ENCODE measurements around the gene KRTAP5-8. TPM values are rescaled to one million over a fixed set of nuclear protein-coding genes. Genes with fewer than 3 reads are reported as not detected.
A peak's percentile ranks its signal among the peaks of the same experiment; 100 is the strongest.
"Not testable (repeated sequence)": the region's sequence is repeated elsewhere in the genome, so short reads cannot be mapped to it uniquely, and the experiment has no call there.

Gene KRTAP5-8
- total RNA-seq, 2 donors from 2014 or later = 0.35 TPM; not detected in 1

GRCh38 chr11:71581826-71582225, 44.0 kb downstream of the KRTAP5-8 start:
- Histone ChIP-seq H3K36me3 (no peaks in the 10 kb centered on the region), H3K4me1 (no peaks in the 10 kb centered on the region), H3K9me3 (no peaks in the 10 kb centered on the region), H3K27me3 (no peaks in the 10 kb centered on the region), H3K4me3 (no peak overlapping the region), H3K27ac (no peak overlapping the region), H3K9ac (ENCODE audit: low read depth in 2 of 2, low read length in 2 of 2) (no peak overlapping the region)
- TF ChIP-seq, protein P1, sequence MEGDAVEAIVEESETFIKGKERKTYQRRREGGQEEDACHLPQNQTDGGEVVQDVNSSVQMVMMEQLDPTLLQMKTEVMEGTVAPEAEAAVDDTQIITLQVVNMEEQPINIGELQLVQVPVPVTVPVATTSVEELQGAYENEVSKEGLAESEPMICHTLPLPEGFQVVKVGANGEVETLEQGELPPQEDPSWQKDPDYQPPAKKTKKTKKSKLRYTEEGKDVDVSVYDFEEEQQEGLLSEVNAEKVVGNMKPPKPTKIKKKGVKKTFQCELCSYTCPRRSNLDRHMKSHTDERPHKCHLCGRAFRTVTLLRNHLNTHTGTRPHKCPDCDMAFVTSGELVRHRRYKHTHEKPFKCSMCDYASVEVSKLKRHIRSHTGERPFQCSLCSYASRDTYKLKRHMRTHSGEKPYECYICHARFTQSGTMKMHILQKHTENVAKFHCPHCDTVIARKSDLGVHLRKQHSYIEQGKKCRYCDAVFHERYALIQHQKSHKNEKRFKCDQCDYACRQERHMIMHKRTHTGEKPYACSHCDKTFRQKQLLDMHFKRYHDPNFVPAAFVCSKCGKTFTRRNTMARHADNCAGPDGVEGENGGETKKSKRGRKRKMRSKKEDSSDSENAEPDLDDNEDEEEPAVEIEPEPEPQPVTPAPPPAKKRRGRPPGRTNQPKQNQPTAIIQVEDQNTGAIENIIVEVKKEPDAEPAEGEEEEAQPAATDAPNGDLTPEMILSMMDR (IDR thresholded peaks at IDR 0.05) = no peak
- DNase-seq = no peak
- intact Hi-C loops (cut with DNase I) = no loop called here

DNA sequence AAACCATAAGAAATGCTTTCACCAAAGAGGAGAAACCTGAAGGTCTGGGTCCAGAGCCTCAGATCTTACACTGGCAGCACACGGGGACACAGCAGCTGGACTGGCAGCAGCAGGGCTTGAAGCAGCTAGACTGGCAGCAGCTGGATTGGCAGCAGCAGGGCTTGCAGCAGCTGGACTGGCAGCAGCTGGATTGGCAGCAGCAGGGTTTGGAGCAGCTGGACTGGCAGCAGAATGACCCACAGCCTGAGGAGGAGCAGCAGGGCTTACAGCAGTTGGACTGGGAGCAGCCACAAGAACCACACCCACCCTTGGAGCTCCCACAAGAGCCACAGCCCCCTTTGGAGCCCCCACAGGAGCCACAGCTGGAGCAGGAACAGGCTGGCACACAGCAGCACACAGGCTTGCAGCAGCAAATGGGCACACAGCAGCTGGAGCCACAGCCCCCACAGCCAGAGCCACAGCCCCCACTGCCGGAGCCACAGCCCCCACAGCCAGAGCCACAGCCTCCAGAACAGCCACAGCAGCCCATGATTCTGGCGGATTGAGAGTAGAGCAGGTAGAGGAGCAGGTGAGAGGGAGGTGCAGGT, 44.6 kb downstream of the KRTAP5-8 start, which contains the start of gene KRTAP5-11:
Gene KRTAP5-11 (minus strand): TSS at position 567 of the 587 bp plus-strand sequence. CDS start 38 bp downstream, at position 529.
- Histone ChIP-seq H3K36me3 (no peaks in the 10 kb centered on the region), H3K9ac (ENCODE audit: low read depth in 2 of 2, low read length in 2 of 2) (no peak within 1 kb of the TSS), H3K27ac (no peak within 1 kb of the TSS), H3K9me3 (no peaks in the 10 kb centered on the region), H3K4me1 (no peaks in the 10 kb centered on the region), H3K4me3 (no peak within 1 kb of the TSS), H3K27me3 (no peaks in the 10 kb centered on the region)
- TF ChIP-seq, protein P1 (IDR thresholded peaks at IDR 0.05) = no peak
- DNase-seq = no peak
- intact Hi-C loops (cut with DNase I) = no loop called here

DNA sequence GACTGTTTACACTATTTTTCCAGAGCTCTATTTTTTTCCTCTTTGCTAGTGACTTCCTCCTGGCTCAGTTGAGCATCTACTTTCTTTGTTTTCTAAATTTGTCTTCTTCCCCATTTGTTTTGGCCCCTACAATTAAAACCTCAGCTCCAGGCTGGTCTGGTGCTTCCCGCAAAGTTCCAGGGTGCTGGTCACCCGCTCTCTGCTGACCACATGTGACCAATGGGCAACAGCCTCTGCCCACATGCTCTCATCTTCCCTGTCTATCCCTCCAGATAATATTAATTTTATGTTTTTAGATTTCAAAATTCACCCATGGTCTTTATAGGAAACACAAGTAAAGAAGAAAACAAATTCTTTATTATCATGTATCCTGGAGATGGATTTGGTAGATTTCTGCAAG, 45.1 kb downstream of the KRTAP5-8 start:
- H3K9ac ChIP-seq (ENCODE audit: low read depth in 2 of 2, low read length in 2 of 2); DNase-seq; H3K4me3 ChIP-seq; H3K4me1 ChIP-seq; intact Hi-C loops (cut with DNase I); H3K36me3 ChIP-seq; H3K27me3 ChIP-seq; H3K27ac ChIP-seq; H3K9me3 ChIP-seq: not testable (repeated sequence)

DNA sequence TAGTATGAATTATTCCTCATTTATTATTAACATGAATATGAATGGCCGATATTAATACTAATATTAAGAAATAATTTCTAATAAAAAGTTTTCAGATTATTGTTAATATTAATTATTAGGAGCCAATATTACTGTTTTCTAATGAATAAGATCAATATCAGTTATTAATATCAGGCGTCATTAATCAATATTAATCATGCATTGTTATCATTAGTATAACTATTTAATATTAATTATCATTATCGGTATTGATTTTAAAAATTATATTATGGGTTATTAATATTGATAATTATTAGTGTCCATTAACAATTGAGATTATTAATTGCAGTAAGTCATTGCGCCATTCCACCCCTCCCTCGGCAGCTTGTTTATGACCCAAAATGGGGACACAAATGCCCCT, 47.8 kb downstream of the KRTAP5-8 start:
- H3K27ac ChIP-seq; H3K9me3 ChIP-seq; H3K9ac ChIP-seq (ENCODE audit: low read depth in 2 of 2, low read length in 2 of 2); intact Hi-C loops (cut with DNase I); H3K27me3 ChIP-seq; DNase-seq; H3K4me3 ChIP-seq; H3K4me1 ChIP-seq; H3K36me3 ChIP-seq: not testable (repeated sequence)

DNA sequence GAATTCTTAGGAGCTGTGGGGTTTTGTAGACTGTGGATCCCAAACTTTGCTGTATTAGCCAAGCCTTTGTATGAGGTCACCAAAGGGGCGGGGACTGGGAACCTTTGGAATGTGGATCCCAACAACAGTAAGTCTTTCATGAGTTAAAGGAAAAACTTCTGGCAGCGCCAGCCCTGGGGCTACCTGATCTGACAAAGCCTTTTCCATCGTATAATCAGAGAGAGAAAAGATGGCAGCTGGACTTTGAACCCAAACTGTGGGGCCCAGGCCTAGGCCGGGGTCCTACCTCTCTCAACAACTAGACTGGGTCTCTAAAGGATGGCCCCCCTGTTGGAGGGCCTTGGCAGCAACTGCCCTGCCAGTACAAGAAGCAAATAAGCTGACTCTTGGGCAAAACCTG, 50.5 kb downstream of the KRTAP5-8 start:
- H3K4me3 ChIP-seq; H3K9me3 ChIP-seq; H3K36me3 ChIP-seq; H3K27me3 ChIP-seq; intact Hi-C loops (cut with DNase I); H3K9ac ChIP-seq (ENCODE audit: low read depth in 2 of 2, low read length in 2 of 2); H3K4me1 ChIP-seq; H3K27ac ChIP-seq: not testable (repeated sequence)
- peak; percentile 32 for DNase-seq

Other genes with a start within 250 kb of the KRTAP5-8 start
- 100 to 1,000 TPM in 1 of 2 donors, 10 to 100 TPM in 1; 75.3 to 163 TPM for gene DHCR7, start 89.6 kb upstream of the KRTAP5-8 start, total RNA-seq
- 100 to 1,000 TPM; 133 to 178 TPM for gene NADSYN1, start 84.8 kb upstream of the KRTAP5-8 start, total RNA-seq
- under 1 TPM; 0.17 to 0.24 TPM for gene KRTAP5-7, start 10.8 kb upstream of the KRTAP5-8 start, total RNA-seq
- under 1 TPM; 0.35 to 0.52 TPM for gene KRTAP5-9, start 10.4 kb downstream of the KRTAP5-8 start, total RNA-seq
- under 1 TPM in 1 of 2 donors, not detected in 1; 0.37 TPM for gene KRTAP5-10, start 27.5 kb downstream of the KRTAP5-8 start, total RNA-seq
- gene KRTAP5-11, start 44.9 kb downstream of the KRTAP5-8 start, total RNA-seq = not detected